H54 (cell line): ENCODE data around the gene HOXB5.

Source experiments
- DNase-seq: peaks from one replicate; pipeline ENCODE4 v3.0.0; 2011; ENCODE audit warnings: low spot score, mixed read lengths; ENCODE audit not compliant: insufficient read length
- FAIRE-seq: peaks from 3 replicates; lab custom pipeline; 2011; peaks lifted over from hg19 to GRCh38; lab: Jason Lieb, UNC
- POLR2A ChIP-seq: IDR thresholded peaks from 2 replicates; pipeline ENCODE4 v1.6.1; 2011; ENCODE audit warnings: low read depth, mild to moderate bottlenecking, low read length

The HOXB5 gene

GRCh38 chr17:48553190-48553547 lies 40.4 kb downstream of the HOXB5 start:
- no peak for TF ChIP-seq POLR2A
- no peak for FAIRE-seq
- no peak for DNase-seq

DNA sequence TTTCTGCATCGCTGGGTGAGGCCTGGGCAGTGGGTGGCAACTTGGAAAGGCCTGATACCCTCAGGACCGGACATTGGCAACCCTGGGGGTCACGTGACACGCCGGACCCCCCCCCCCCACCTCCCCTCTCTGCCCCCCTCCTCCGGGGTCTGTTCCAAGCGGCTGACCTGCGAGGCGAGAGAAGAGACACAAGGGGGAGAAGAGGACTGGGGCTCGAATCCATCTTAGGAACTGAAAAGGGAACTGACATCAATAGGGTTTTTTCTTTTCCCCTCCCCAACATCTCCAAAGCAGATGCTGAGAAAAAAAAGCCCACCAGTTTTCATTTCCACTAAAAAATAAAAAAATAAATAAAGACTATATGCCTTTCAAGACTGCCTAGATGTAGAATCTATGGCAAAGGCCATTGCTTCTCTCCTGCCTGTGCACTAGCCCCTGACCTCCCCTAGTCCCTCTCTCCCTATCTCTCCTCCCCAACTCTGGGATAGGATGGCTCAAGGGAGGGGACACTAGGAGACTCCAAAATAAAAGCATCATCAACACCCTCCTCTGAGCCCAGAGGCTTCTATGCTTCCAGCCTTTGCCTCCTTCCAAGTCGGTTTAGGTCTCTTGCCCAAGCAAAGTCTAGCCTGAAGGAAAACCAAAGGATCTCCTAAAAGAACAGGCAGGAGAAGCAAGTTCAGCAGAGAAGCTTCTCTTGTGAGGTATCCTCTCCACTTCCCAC lies 41.0 kb downstream of the HOXB5 start:
- DNase-seq, result no peak
- no peak for TF ChIP-seq POLR2A
- no peak for FAIRE-seq

- FAIRE-seq (no peak), DNase-seq (no peak)
- TF ChIP-seq POLR2A, result no peak
Observed at GRCh38 chr17:48551596-48552465, 41.7 kb downstream of the HOXB5 start.

DNA sequence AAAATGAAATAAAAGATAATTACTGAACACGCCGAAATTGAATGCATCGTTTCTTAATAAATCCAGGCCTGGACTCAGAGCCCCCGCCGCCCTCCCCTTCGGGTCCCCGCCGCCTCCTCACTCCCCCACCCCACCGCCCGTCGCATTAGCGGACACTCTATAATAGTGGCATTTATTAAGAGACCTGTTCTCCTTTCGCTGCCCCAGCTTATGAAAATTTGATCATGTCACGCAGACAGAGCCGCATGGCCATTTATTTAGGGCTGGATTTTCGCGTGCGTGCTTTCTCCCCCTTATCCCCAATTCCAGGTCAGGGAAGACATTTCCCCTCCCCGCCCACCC lies 42.4 kb downstream of the HOXB5 start:
- DNase-seq (no peak), FAIRE-seq (no peak)
- no peak for TF ChIP-seq POLR2A

GRCh38 chr17:48550502-48551213 lies 42.9 kb downstream of the HOXB5 start:
- no peak for DNase-seq
- FAIRE-seq, result no peak
- TF ChIP-seq POLR2A, result no peak

DNA sequence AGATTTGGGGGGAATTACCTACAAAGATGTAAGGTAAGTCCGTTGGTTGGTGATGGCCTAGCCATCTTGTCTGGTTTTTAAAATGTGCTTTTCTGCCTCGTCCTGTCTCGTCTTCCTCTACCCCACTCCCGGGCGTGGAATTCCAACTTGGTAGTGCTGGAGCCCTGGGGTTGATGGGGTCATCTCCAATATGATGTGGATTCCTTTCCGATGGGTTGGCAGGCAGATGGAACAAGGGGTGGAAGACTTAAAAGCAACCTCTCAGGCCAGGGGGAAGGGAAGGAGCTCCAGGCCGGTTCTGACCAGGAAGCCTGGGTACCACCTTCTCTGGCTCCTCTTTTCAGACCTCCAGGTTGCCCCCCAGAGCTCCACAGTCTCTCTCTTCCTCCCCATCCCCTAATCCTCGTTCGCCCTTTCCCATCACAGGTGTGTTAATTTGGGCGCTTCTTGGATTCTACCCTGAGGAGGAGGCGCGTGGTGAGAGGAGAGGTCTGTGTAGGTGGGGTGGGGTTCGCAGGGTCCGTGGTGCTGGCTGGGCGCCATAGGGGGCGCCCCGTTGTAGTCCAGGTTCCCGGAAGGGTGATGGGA lies 43.6 kb downstream of the HOXB5 start:
- no peak for TF ChIP-seq POLR2A
- DNase-seq, result no peak
- no peak for FAIRE-seq

DNA sequence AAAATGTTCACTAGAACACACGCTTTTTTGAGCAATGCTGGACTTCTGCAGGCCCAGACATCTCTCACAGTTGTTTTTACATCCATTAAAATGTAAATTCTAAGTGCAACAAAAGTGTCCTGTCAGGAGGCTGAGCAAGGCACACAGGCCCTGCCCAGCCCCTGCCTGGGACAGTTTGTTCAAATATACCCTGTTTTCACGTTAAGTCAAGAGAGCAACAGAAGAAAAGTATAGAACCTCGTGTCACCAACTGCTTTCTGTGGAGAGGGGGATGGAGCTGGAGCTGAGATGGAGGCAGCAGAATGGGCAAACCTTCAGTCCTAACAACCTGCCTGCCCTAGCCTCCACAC lies 44.3 kb downstream of the HOXB5 start:
- FAIRE-seq (no peak), DNase-seq (no peak)
- TF ChIP-seq POLR2A, result no peak

GRCh38 chr17:48548523-48549280 lies 44.9 kb downstream of the HOXB5 start:
- DNase-seq (no peak), FAIRE-seq (no peak)
- TF ChIP-seq POLR2A, result no peak

GRCh38 chr17:48547808-48548522 lies 45.6 kb downstream of the HOXB5 start:
- no peak for TF ChIP-seq POLR2A
- DNase-seq (no peak), FAIRE-seq (no peak)

- no peak for TF ChIP-seq POLR2A
- DNase-seq (no peak), FAIRE-seq (no peak)
Observed at GRCh38 chr17:48546924-48547807, 46.4 kb downstream of the HOXB5 start.

GRCh38 chr17:48546137-48546923 lies 47.2 kb downstream of the HOXB5 start:
- TF ChIP-seq POLR2A, result no peak
- DNase-seq, result no peak
- FAIRE-seq, result no peak

- FAIRE-seq (no peak), DNase-seq (no peak)
- no peak for TF ChIP-seq POLR2A
Observed at GRCh38 chr17:48545539-48545938, 48.0 kb downstream of the HOXB5 start.
